ENCODE measurements around the gene ARMC12. TPM values are rescaled to one million over a fixed set of nuclear protein-coding genes. Genes with fewer than 3 reads are reported as not detected.

Gene ARMC12
- total RNA-seq, 1 experiment from 2014 or later, result not detected

DNA sequence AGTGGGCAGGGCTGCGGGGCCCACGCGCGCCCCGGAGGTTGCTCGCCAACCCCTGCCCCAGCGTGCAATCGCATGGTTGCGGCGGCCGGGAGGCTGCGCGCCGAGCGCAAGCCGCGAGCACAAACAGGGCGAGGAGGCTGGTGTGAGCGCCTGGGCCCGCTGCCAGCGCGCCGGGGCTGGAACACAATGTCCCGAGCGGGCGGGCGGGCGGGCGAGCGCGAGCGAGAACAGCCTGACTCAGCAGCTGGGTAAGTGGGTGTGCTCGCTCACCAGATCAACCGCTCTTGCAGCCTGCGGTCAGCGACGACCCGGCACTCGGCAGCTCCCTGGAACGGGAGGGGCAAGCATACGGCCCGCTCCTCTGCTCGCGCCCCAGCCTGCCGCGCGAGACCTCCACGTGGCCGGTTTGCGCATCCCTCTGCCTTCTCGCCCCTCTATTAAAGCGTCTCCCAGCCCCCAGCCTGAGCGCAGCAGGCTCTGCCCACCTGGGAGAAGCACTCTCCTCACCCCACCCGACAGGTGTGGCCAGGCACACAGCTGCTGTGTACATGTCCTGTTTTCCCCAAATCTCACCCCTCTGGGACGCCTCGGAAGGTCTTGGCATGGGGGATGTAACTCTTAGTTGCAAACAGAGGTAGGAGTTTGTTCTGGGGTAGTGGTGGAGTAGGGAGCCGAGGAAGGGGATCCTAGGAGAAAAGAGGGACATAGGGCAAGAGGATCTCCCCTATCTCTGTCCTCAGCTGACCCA lies 8.7 kb upstream of the ARMC12 start:
- Mint-ChIP-seq H3K4me3 (ENCODE audit: unreplicated experiment) (peak overlapping the region; percentile 78), H3K4me1 (ENCODE audit: low read depth, unreplicated experiment) (peaks cover 23% of the 10 kb centered on the region), H3K27ac (ENCODE audit: unreplicated experiment) (no peak overlapping the region), H3K36me3 (ENCODE audit: insufficient read depth, unreplicated experiment) (no peaks in the 10 kb centered on the region), H3K9me3 (ENCODE audit: unreplicated experiment) (no peaks in the 10 kb centered on the region), H3K27me3 (ENCODE audit: insufficient read depth, unreplicated experiment) (no peaks in the 10 kb centered on the region)
- H3K36me3 ChIP-seq (ENCODE audit: control insufficient read depth, insufficient read depth, low read length), result no peaks in the 10 kb centered on the region
- H3K4me3 ChIP-seq (ENCODE audit: low read depth, low read length), result peak overlapping the region; percentile 72
- TF ChIP-seq, protein P1, sequence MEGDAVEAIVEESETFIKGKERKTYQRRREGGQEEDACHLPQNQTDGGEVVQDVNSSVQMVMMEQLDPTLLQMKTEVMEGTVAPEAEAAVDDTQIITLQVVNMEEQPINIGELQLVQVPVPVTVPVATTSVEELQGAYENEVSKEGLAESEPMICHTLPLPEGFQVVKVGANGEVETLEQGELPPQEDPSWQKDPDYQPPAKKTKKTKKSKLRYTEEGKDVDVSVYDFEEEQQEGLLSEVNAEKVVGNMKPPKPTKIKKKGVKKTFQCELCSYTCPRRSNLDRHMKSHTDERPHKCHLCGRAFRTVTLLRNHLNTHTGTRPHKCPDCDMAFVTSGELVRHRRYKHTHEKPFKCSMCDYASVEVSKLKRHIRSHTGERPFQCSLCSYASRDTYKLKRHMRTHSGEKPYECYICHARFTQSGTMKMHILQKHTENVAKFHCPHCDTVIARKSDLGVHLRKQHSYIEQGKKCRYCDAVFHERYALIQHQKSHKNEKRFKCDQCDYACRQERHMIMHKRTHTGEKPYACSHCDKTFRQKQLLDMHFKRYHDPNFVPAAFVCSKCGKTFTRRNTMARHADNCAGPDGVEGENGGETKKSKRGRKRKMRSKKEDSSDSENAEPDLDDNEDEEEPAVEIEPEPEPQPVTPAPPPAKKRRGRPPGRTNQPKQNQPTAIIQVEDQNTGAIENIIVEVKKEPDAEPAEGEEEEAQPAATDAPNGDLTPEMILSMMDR (IDR thresholded peaks at IDR 0.05; ENCODE audit: insufficient read depth in 1 of 2, low read depth in 1 of 2, low read length in 1 of 2, severe bottlenecking in 1 of 2, unreplicated experiment in 1 of 2), result no peak
- ChIA-PET POLR2A (no interaction called here), CTCF (interaction anchor here (1.1 to 1.2 kb wide), 3 partner anchors 9 to 211 kb away, joined by 3 to 5 read pairs (median 3); partner anchors contain the start of gene ARMC12)
- H3K9me3 ChIP-seq, result no peaks in the 10 kb centered on the region
- BruUV-seq (replicated peaks), result no TSS peak
- H3K27me3 ChIP-seq (replicated peaks; ENCODE audit: control insufficient read depth, insufficient read depth, low read length), result no peaks in the 10 kb centered on the region
- DNase-seq, result peak; percentile 62 to 69
- H3K4me1 ChIP-seq, result peaks cover 48% of the 10 kb centered on the region
- intact Hi-C loops (cut with micrococcal nuclease; ENCODE audit: unreplicated experiment), result no loop called here

DNA sequence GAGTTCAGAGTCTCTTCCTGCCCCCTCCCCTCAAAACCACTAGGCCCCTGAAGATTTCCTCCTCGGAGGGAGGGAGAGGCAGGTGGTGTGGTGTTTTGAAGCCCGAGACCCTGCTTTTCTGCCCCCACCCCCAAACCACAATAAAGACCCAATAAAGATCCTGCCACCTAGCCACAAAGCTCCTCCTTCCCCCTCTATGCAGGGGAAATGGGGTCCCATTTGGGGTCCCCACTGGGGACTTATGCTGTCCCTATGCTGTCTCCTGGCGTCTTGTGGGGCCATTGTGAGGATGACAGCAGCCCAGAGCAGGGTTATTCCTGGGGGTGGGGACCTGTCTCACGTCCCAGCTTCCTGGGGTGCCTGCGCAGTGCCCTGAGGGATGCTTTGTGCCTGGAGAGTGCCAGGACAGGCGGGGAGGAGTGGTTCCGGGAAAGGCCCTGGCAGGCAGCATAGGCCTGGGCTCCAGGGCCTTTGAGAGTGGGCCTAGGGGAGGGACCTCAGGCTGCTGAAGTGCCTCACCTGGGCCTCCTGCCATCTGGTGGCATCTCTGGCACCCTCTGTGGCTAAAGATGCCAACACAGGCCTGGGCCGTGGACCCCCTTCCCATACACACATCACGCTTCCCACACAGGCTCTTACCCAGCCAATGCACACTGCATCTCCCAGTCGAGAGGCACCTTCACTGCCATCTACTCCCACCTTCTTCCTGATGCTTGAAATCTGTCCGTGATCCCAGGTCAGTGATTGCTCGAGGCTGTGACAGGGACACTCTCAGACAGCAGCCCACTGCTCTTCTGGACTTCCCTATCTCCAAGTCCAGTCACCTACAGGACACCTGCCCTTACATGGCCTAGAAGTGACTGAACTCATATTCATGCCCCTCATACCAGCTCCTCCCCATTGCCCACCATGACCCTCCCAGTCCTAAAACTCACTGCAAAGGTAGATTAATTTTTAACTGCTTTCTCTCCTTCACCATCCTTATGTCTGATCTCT lies 7.9 kb upstream of the ARMC12 start:
- H3K4me1 Mint-ChIP-seq (ENCODE audit: low read depth, unreplicated experiment), result peaks cover 23% of the 10 kb centered on the region
- Histone ChIP-seq H3K4me1 (peaks cover 49% of the 10 kb centered on the region), H3K9me3 (no peaks in the 10 kb centered on the region), H3K27me3 (replicated peaks; ENCODE audit: control insufficient read depth, insufficient read depth, low read length) (no peaks in the 10 kb centered on the region), H3K4me3 (ENCODE audit: low read depth, low read length) (peak overlapping the region; percentile 72), H3K36me3 (ENCODE audit: control insufficient read depth, insufficient read depth, low read length) (no peaks in the 10 kb centered on the region)
- intact Hi-C loops (cut with micrococcal nuclease; ENCODE audit: unreplicated experiment), result no loop called here
- ChIA-PET CTCF (no interaction called here), POLR2A (no interaction called here)
- DNase-seq, result peak in 1 of 2 experiments; percentile 27
- H3K27me3 Mint-ChIP-seq (ENCODE audit: insufficient read depth, unreplicated experiment), result no peaks in the 10 kb centered on the region
- BruUV-seq (replicated peaks), result TSS peak; percentile 39
- no peaks in the 10 kb centered on the region for H3K36me3 Mint-ChIP-seq (ENCODE audit: insufficient read depth, unreplicated experiment)
- TF ChIP-seq, protein P1 (IDR thresholded peaks at IDR 0.05; ENCODE audit: insufficient read depth in 1 of 2, low read depth in 1 of 2, low read length in 1 of 2, severe bottlenecking in 1 of 2, unreplicated experiment in 1 of 2), result no peak
- peak overlapping the region; percentile 8 for H3K27ac Mint-ChIP-seq (ENCODE audit: unreplicated experiment)
- H3K9me3 Mint-ChIP-seq (ENCODE audit: unreplicated experiment), result no peaks in the 10 kb centered on the region
- peak overlapping the region; percentile 78 for H3K4me3 Mint-ChIP-seq (ENCODE audit: unreplicated experiment)

DNA sequence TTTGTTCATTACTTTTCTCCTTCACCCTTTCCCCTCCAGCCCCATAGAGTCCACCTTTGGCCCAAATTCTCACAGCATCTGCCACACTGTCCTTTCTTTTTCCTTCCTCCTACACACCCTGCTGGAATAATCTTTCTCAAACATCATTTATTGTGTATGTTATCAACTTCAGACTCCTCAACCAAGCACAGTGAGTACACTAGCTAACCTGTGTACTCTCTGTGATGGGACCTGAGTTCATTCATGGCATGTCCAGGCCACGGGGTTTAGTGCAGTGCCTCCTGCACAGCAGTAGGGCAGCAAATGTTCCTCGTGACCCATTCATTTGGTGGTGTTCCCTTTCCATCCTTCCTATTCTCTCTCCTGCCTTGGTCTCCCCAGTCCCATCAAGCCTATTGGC lies 7.1 kb upstream of the ARMC12 start:
- DNase-seq, result peak in 1 of 2 experiments; percentile 22
- POLR2A ChIA-PET, result no interaction called here
- H3K9me3 ChIP-seq, result no peaks in the 10 kb centered on the region
- no TSS peak for BruUV-seq (replicated peaks)
- no peaks in the 10 kb centered on the region for H3K27me3 Mint-ChIP-seq (ENCODE audit: insufficient read depth, unreplicated experiment)
- H3K4me3 Mint-ChIP-seq (ENCODE audit: unreplicated experiment), result peak overlapping the region; percentile 52
- H3K36me3 Mint-ChIP-seq (ENCODE audit: insufficient read depth, unreplicated experiment), result no peaks in the 10 kb centered on the region
- H3K36me3 ChIP-seq (ENCODE audit: control insufficient read depth, insufficient read depth, low read length), result no peaks in the 10 kb centered on the region
- CTCF ChIA-PET, result no interaction called here
- TF ChIP-seq, protein P1 (IDR thresholded peaks at IDR 0.05; ENCODE audit: insufficient read depth in 1 of 2, low read depth in 1 of 2, low read length in 1 of 2, severe bottlenecking in 1 of 2, unreplicated experiment in 1 of 2), result no peak
- intact Hi-C loops (cut with micrococcal nuclease; ENCODE audit: unreplicated experiment), result loop anchor here (10.0 kb wide), 1 partner anchor 435 kb away; the partner anchor contains the start of gene DEF6
- no peaks in the 10 kb centered on the region for H3K27me3 ChIP-seq (replicated peaks; ENCODE audit: control insufficient read depth, insufficient read depth, low read length)
- no peaks in the 10 kb centered on the region for H3K9me3 Mint-ChIP-seq (ENCODE audit: unreplicated experiment)
- peak overlapping the region; percentile 8 for H3K27ac Mint-ChIP-seq (ENCODE audit: unreplicated experiment)
- peaks cover 23% of the 10 kb centered on the region for H3K4me1 Mint-ChIP-seq (ENCODE audit: low read depth, unreplicated experiment)
- peaks cover 49% of the 10 kb centered on the region for H3K4me1 ChIP-seq
- no peak overlapping the region for H3K4me3 ChIP-seq (ENCODE audit: low read depth, low read length)

All from Caco-2 (cell line).